Fibroblast of lung (primary cell): ENCODE data around the gene ALG12. TPM values are rescaled to one million over a fixed set of nuclear protein-coding genes. Genes with fewer than 3 reads are reported as not detected.
A peak's percentile ranks its signal among the peaks of the same experiment; 100 is the strongest.

Experiments
- DNase-seq, 2 donors: peaks; one replicate each; pipeline versions ENCODE4 v3.0.0 to v3.0.0-alpha.2; 2010; ENCODE audit warnings: low read depth in 2 of 2
- H2AFZ ChIP-seq: 2 replicates; pipeline ENCODE4 v1.5.1; 2012; ENCODE audit warnings: low read length, control low read depth, inconsistent platforms
- H3K27ac ChIP-seq: 2 replicates; pipeline ENCODE4 v1.5.1; 2011; ENCODE audit warnings: low read length, control low read depth; ENCODE audit not compliant: insufficient read depth
- H3K27me3 ChIP-seq: 2 replicates; pipeline ENCODE4 v1.5.1; 2011; ENCODE audit warnings: mild to moderate bottlenecking, low read length; ENCODE audit not compliant: control insufficient read depth, insufficient read depth
- H3K36me3 ChIP-seq: 2 replicates; pipeline ENCODE4 v1.5.1; 2011; ENCODE audit warnings: low read length; ENCODE audit not compliant: control insufficient read depth, insufficient read depth
- H3K4me1 ChIP-seq: 2 replicates; pipeline ENCODE4 v1.5.1; 2011; ENCODE audit warnings: low read length; ENCODE audit not compliant: control insufficient read depth, insufficient read depth; ENCODE audit errors: extremely low read depth
- H3K4me2 ChIP-seq: 2 replicates; pipeline ENCODE4 v1.5.1; 2011; ENCODE audit warnings: low read length, control low read depth; ENCODE audit not compliant: insufficient read depth; ENCODE audit errors: extremely low read depth
- H3K4me3 ChIP-seq, 4 experiments: fragments of 200-600 bp in 1 of 4; sonication (generic) in 1 of 4; replicated peaks in 1 of 4; 2 replicates each; pipeline ENCODE4 v1.5.1; 2011 to 2016; ENCODE audit warnings: low read length in 4 of 4, low read depth in 3 of 4, mild to moderate bottlenecking in 3 of 4, control low read depth in 2 of 4, inconsistent platforms in 1 of 4, mixed read lengths in 1 of 4; ENCODE audit not compliant: insufficient read depth in 1 of 4; ENCODE audit errors: control extremely low read depth in 1 of 4
- H3K79me2 ChIP-seq: 2 replicates; pipeline ENCODE4 v1.5.1; 2012; ENCODE audit warnings: mild to moderate bottlenecking, low read length, inconsistent platforms; ENCODE audit not compliant: control insufficient read depth, insufficient read depth
- H3K9ac ChIP-seq: 2 replicates; pipeline ENCODE4 v1.5.1; 2011; ENCODE audit warnings: mild to moderate bottlenecking, low read length, control low read depth; ENCODE audit not compliant: insufficient read depth
- H3K9me3 ChIP-seq: 2 replicates; pipeline ENCODE4 v1.5.1; 2012; ENCODE audit warnings: low read depth, low read length; ENCODE audit not compliant: control insufficient read depth, insufficient read depth
- H4K20me1 ChIP-seq: 2 replicates; pipeline ENCODE4 v1.5.1; 2011; ENCODE audit warnings: low read length; ENCODE audit not compliant: control insufficient read depth, insufficient read depth; ENCODE audit errors: extremely low read depth
- CTCF ChIP-seq, 2 donors: IDR thresholded peaks in 1 of 2; conservative IDR thresholded peaks in 1 of 2; 1 replicate in 1 of 2; 2 replicates in 1 of 2; pipeline ENCODE4 v1.5.1; 2011 to 2012; ENCODE audit warnings: low read length in 2 of 2, control low read depth in 1 of 2, inconsistent platforms in 1 of 2, low read depth in 1 of 2, mild to moderate bottlenecking in 1 of 2
- EZH2 ChIP-seq: IDR thresholded peaks from 2 replicates; pipeline ENCODE4 v1.5.1; 2012; ENCODE audit warnings: low read length, control low read depth, mild to moderate bottlenecking; ENCODE audit errors: missing control alignments
- polyA minus RNA-seq: library from RNA; depleted of rRNA, polyadenylated mRNA; stranded (reverse); fragments of >200 nt; gene quantifications from 2 replicates; pipeline ENCODE4 v1.2.3, GENCODE V29; 2011; ENCODE audit warnings: low replicate concordance
- polyA plus RNA-seq, 2 donors: library from polyadenylated mRNA; depleted of rRNA in 1 of 2; stranded (reverse) in 1 of 2; unstranded in 1 of 2; fragments of >200 nt; gene quantifications; 2 replicates each; pipeline ENCODE4 v1.2.1, GENCODE V29; 2011 to 2012; ENCODE audit warnings: missing spikeins in 1 of 2
- total RNA-seq: library from RNA; depleted of rRNA; stranded (reverse); fragments of >200 nt; gene quantifications from 2 replicates; pipeline ENCODE4 v1.2.1, GENCODE V29; 2014

The ALG12 gene
- 19.0 and 21.3 TPM in 2 replicates for total RNA-seq
- 9.6 and 10.5 TPM in 2 replicates for polyA plus RNA-seq
- polyA plus RNA-seq (2012), result 16.4 and 16.8 TPM in 2 replicates
- 18.8 and 19.1 TPM in 2 replicates for polyA minus RNA-seq

DNA sequence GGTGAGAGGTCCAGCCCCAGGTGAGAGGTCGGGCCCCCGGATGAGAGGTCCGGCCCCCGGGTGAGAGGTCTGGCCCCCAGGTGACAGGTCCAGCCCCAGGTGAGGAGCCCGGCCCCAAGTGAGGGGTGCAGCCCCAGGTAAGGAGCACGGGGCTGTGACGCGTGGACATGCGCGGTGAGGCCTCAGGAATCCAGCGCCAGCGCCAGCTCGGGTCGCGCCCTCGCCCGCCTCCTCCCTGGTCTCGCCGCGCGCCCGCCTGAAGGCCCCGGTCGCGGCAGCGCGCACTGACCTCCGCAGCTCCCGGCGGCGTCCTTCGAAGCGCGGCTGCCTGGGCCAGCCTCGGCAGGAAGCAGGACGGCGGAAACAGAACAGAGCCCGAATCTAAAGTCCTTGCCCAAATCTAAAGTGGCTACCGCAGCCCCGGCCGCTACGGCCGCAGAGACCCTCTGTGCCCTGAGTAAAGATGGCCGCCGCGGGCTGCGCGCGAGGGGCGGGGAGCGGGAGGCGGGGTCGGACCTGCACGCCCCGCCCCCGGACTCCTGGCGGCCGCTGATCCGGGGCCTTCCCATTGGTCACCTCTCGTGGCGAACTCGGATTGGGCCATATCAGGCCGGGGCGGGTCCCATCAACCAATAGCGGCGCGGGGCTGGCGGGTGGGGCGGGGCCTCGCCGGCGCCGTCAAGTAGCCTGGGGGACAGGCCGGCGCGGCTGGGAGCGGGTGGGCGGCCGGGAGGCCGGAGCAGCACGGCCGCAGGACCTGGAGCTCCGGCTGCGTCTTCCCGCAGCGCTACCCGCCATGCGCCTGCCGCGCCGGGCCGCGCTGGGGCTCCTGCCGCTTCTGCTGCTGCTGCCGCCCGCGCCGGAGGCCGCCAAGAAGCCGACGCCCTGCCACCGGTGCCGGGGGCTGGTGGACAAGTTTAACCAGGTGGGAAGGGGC is at the start of gene ALG12, which contains the start of gene CRELD2:
Gene ALG12, minus strand, starts transcription at position 465 of the 937 bp plus-strand sequence. CDS start 4,673 bp downstream, outside the sequence.
Gene CRELD2, plus strand, starts transcription at position 661 of the 937 bp plus-strand sequence. Its CDS starts 136 bp downstream, at position 797.
- peak within 1 kb of the TSS; percentile 90 for H3K9ac ChIP-seq
- no peaks in the 10 kb centered on the region for H3K9me3 ChIP-seq
- no peak for TF ChIP-seq CTCF (conservative IDR thresholded peaks at IDR 0.05 in 1 of 2, IDR thresholded peaks at IDR 0.05 in 1 of 2; ENCODE audit: low read depth in 1 of 2, low read length in 2 of 2)
- TF ChIP-seq EZH2, result no peak
- peak within 1 kb of the TSS; percentile 97 for H3K4me2 ChIP-seq
- DNase-seq, result peak; percentile 96
- H2AFZ ChIP-seq, result peak within 1 kb of the TSS; percentile 71
- peak within 1 kb of the TSS; percentile 69 to 89 (median 85) for H3K4me3 ChIP-seq
- H3K36me3 ChIP-seq, result peaks cover 9% of the 10 kb centered on the region
- H3K27me3 ChIP-seq, result no peaks in the 10 kb centered on the region
- H4K20me1 ChIP-seq, result no peaks in the 10 kb centered on the region
- H3K79me2 ChIP-seq, result peaks cover 6% of the 10 kb centered on the region
- peak within 1 kb of the TSS; percentile 85 for H3K27ac ChIP-seq
- peaks cover 5% of the 10 kb centered on the region for H3K4me1 ChIP-seq

- Histone ChIP-seq H3K4me3 (peak overlapping the region in 3 of 4 experiments; percentile 9 to 38 (median 22)), H3K4me1 (peaks cover 32% of the 10 kb centered on the region), H3K9ac (peak overlapping the region; percentile 51), H3K4me2 (peak overlapping the region; percentile 69), H3K27me3 (no peaks in the 10 kb centered on the region), H3K79me2 (peaks cover 21% of the 10 kb centered on the region), H3K36me3 (peaks cover 17% of the 10 kb centered on the region), H3K27ac (peak overlapping the region; percentile 85), H3K9me3 (no peaks in the 10 kb centered on the region), H2AFZ (no peak overlapping the region), H4K20me1 (no peaks in the 10 kb centered on the region)
- TF ChIP-seq EZH2, result no peak
- TF ChIP-seq CTCF (conservative IDR thresholded peaks at IDR 0.05 in 1 of 2, IDR thresholded peaks at IDR 0.05 in 1 of 2; ENCODE audit: low read depth in 1 of 2, low read length in 2 of 2), result no peak
- peak in 1 of 2 donors; percentile 75 for DNase-seq
These were observed 49.5 kb upstream of the ALG12 start for GRCh38 chr22:49967706-49968208.
